Activated CD8-positive, alpha-beta memory T cell treated with anti-CD3 and anti-CD28 coated beads, Interleukin-2, amount 10 ng/mL, durations not matched to agents 7 days and 5 days (primary cell): Measurements from ENCODE around the gene CDKN1C. TPM values are rescaled to one million over a fixed set of nuclear protein-coding genes. Genes with fewer than 3 reads are reported as not detected.
A peak's percentile ranks its signal among the peaks of the same experiment; 100 is the strongest.

Experiments used
- ATAC-seq: fragments of 150-1000 bp; cut with Tn5 transposase; one replicate; pipeline ENCODE4 v1.10.0; 2021; ENCODE audit warnings: moderate library complexity
- CTCF ChIA-PET: fragments of 350-600 bp; sonication (Branson Sonifier 250); formaldehyde crosslinking; loops from one replicate; lab custom pipeline; 2021; ENCODE audit warnings: antibody characterized with exemption; lab: Charles Lee
- DNase-seq: peaks from one replicate; pipeline ENCODE4 v3.0.0-alpha.2; 2020
- H3K27ac Mint-ChIP-seq: one replicate; pipeline ENCODE4 v1.8.0; 2021; ENCODE audit warnings: mild to moderate bottlenecking, mixed read lengths
- H3K27me3 Mint-ChIP-seq: one replicate; pipeline ENCODE4 v1.8.0; 2021; ENCODE audit warnings: mixed read lengths
- H3K36me3 Mint-ChIP-seq: one replicate; pipeline ENCODE4 v1.8.0; 2021; ENCODE audit warnings: mild to moderate bottlenecking, mixed read lengths
- H3K4me1 Mint-ChIP-seq: one replicate; pipeline ENCODE4 v1.8.0; 2021; ENCODE audit warnings: mixed read lengths
- H3K4me3 Mint-ChIP-seq: one replicate; pipeline ENCODE4 v1.8.0; 2021; ENCODE audit warnings: mild to moderate bottlenecking, moderate library complexity, mixed read lengths
- H3K9me3 Mint-ChIP-seq: one replicate; pipeline ENCODE4 v1.8.0; 2022; ENCODE audit warnings: low read depth, mixed read lengths
- total RNA-seq, 2 experiments: library from RNA; stranded (reverse); gene quantifications; one replicate each; pipeline ENCODE4 v1.2.3, GENCODE V29; 2021

The CDKN1C gene
- total RNA-seq, 2 experiments from 2014 or later: 0.44 to 0.87 TPM

DNA sequence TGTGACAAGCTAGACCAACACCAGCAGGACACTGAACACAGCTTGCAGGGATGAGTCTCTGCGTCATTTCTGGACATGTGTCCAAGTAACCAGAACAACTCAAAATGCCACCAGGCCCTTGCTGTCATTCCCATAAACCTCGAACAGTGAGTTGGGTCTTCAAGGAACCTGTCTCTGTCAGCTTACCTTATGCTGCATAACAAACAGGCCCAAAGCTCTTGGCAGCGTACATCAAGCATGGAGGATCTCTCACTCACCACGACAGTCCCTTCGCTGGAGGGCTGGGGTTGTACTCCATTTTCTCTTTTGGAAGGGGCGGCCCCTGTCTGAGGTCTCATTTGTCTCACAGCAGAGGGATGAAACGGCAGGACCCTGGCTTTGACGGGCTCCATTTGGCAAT, 6.8 kb downstream of the CDKN1C start:
- Mint-ChIP-seq H3K9me3 (peaks cover 3% of the 10 kb centered on the region), H3K4me1 (peaks cover 5% of the 10 kb centered on the region), H3K27ac (no peak overlapping the region), H3K4me3 (no peak overlapping the region), H3K27me3 (peaks cover 18% of the 10 kb centered on the region), H3K36me3 (no peaks in the 10 kb centered on the region)
- CTCF ChIA-PET: interaction anchor here (1.2 to 2.3 kb wide), 2 partner anchors 9 to 51 kb away, joined by 3 to 11 read pairs; no protein-coding TSS in a partner anchor
- no peak for DNase-seq
- no peak for ATAC-seq

DNA sequence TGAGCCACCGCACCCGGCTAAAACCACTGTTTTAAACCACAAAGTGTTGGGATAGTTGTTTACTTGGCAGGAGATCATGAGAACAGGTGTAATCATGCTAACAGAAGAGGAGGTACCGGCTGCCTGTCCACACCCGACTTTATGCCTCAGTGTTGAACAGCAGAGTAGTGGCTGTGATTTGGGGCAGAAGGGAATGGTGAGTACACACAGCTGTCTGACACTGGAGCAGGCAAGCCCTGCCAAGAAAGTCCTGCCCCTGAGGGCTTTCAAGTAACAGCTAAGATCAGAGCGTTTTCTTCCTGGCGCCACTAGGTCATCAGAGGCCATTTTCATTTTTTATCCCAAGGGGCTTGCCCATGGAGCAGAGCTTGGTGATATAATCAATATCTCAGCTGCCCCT, 8.1 kb downstream of the CDKN1C start:
- ATAC-seq (no peak), DNase-seq (no peak)
- no peak overlapping the region for H3K27ac Mint-ChIP-seq
- peaks cover 5% of the 10 kb centered on the region for H3K27me3 Mint-ChIP-seq
- peaks cover 3% of the 10 kb centered on the region for H3K9me3 Mint-ChIP-seq
- H3K4me1 Mint-ChIP-seq: peaks cover 3% of the 10 kb centered on the region
- H3K36me3 Mint-ChIP-seq: no peaks in the 10 kb centered on the region
- no peak overlapping the region for H3K4me3 Mint-ChIP-seq
- CTCF ChIA-PET: interaction anchor here (1.5 to 2.3 kb wide), 3 partner anchors 11 to 344 kb away, joined by 7 to 11 read pairs (median 8); no protein-coding TSS in a partner anchor

DNA sequence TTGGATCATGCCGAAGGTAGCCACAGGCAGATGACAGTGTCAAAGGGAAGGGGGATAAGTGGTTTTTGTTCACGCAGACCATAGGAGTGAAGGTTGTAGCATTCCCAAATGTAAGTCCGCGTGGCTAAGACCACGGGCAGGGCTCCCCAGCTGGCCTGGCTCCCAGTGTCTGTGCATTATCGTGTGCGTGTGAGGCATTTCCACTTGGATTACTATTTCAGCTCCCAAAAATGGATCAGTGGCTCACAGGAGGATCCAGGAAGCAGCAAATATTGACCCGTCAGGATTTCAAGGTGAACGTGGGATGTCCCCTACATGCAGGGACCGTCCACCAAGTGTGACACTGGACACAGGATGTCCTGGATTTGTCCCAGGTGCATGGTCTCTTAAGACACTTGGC, 10.6 kb downstream of the CDKN1C start:
- Mint-ChIP-seq H3K27me3 (peaks cover 18% of the 10 kb centered on the region), H3K4me3 (no peak overlapping the region), H3K4me1 (peaks cover 5% of the 10 kb centered on the region), H3K9me3 (peaks cover 3% of the 10 kb centered on the region), H3K27ac (no peak overlapping the region), H3K36me3 (no peaks in the 10 kb centered on the region)
- no peak for ATAC-seq
- DNase-seq: no peak
- CTCF ChIA-PET: interaction anchor here (1.4 kb wide), 1 partner anchor 342 kb away, joined by 5 read pairs; no protein-coding TSS in a partner anchor

DNA sequence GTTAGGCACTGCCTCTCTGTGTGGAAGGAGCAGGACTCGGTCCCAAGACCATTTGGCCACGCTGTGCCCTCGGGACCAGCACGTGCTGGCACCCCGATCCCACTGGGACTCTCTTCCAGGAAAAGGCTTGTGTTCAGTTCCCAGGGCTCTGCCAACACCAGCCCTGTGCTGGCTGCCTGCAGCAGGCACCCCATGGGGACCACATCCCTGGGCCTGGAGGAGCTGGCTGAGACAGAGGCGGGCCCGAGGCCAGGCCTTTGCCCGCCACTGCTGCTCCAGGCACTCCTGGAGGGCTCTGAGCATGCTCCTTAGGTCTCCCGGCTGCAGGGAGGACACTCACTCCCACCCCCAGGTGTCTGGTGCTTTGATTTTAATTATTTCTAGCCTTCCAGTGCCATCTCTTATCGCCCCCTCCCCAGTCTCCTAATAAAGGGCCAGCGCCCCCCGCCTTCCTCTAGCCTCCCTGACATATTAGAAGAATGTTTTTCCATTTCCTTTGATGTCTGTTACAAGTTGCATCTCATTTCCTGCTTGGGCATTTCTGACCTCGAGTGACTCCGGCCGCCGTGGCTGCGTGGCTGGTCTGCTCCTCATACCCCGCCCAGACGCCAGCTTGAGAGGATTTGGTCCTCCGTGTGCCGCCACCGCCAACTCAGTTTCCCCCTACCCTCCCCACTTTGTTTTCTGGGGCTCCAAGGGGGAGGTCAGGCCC, 14.4 kb downstream of the CDKN1C start:
- Mint-ChIP-seq H3K36me3 (no peaks in the 10 kb centered on the region), H3K4me3 (no peak overlapping the region), H3K4me1 (peaks cover 4% of the 10 kb centered on the region), H3K27me3 (peaks cover 44% of the 10 kb centered on the region), H3K27ac (no peak overlapping the region), H3K9me3 (no peaks in the 10 kb centered on the region)
- CTCF ChIA-PET: no interaction called here
- ATAC-seq (no peak), DNase-seq (no peak)

DNA sequence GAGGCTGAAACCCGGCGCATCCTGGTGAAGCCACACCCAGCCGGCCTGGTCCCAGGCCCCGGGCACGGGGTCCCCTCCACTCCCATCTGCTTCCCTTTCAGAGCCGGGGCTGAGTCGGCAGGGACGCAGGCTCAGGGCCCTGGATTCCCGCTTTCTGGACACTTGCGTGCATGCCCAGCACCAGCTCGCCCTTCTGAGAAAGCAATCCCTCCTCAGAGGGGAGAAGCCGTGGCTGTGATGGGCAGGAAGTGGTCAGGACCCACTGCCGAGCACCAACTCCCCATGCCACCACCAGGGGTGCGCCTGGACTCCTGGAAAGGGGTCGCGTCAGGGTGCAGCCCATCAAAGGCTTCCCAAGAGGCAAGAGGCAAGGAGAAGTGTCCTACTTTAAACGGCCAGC, 15.1 kb downstream of the CDKN1C start:
- Mint-ChIP-seq H3K4me1 (peaks cover 4% of the 10 kb centered on the region), H3K27ac (no peak overlapping the region), H3K27me3 (peaks cover 45% of the 10 kb centered on the region), H3K4me3 (no peak overlapping the region), H3K36me3 (no peaks in the 10 kb centered on the region), H3K9me3 (no peaks in the 10 kb centered on the region)
- ATAC-seq: no peak
- CTCF ChIA-PET: no interaction called here
- DNase-seq: no peak

DNA sequence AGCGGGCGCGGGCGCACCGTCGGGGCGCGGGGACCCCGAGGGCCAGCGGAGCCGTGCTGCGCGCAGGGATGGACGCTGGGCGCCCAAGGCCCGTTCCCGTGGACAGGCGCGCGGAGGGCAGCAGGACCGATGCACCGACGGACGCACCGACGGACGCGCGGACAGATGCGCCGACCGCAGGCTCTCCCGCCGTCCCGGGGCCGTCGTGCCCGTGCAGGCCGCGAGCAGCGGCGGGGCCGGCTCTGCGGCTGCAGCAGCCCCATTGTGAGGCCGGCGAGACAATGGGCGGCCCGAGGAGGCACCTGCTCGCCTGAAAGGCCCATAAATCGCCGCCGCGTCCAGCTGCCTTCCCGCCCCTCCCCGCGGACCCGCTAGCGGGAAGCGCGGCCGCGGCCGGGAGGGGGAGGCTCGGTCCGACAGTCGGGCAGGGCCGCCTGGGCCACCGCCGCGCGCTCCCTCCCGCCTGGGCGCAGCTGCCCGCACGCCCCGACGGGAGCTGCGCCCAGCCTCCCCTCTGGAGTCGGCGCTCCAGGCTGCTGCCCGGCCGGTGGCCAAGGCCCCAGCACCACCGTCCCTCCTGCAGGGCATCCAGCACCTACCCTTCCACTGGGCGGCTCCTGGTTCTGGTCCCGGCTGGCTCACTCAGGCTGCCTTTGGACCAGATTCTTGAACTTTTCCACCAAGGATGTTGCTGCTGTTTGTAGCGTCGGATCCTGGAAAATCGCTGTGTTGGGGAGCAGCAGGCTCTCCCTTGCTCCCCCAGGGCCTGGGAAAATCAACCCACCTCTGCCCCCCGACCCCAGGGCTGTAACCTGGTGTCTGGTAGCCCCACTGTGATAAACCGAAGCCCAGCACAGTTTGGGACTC, 15.8 kb downstream of the CDKN1C start:
- no peak for ATAC-seq
- H3K27ac Mint-ChIP-seq: no peak overlapping the region
- no peaks in the 10 kb centered on the region for H3K36me3 Mint-ChIP-seq
- peaks cover 4% of the 10 kb centered on the region for H3K4me1 Mint-ChIP-seq
- peaks cover 49% of the 10 kb centered on the region for H3K27me3 Mint-ChIP-seq
- no peak overlapping the region for H3K4me3 Mint-ChIP-seq
- CTCF ChIA-PET: no interaction called here
- H3K9me3 Mint-ChIP-seq: no peaks in the 10 kb centered on the region
- no peak for DNase-seq

DNA sequence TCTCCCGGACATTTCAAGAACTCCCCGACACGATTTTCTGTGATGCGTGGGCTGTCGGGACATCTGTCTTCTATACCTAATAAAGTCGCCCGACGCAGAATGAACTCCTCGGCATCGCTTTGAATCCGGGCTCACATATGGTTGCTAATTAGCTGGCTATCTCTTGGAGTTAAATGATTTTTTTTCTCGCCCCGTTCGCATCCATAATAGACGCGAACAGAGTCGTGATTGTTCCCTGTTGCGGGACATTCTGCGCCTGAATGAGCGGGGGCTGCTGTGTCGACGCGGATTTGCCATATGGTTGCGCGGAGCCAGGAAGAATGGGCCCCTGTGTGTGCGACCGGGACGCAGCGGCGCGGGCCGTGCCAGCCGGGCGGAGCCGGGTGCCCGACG, 16.4 kb downstream of the CDKN1C start:
- Mint-ChIP-seq H3K27me3 (peaks cover 55% of the 10 kb centered on the region), H3K36me3 (no peaks in the 10 kb centered on the region), H3K4me1 (peaks cover 4% of the 10 kb centered on the region), H3K27ac (no peak overlapping the region), H3K9me3 (no peaks in the 10 kb centered on the region), H3K4me3 (no peak overlapping the region)
- DNase-seq (no peak), ATAC-seq (no peak)
- CTCF ChIA-PET: no interaction called here

DNA sequence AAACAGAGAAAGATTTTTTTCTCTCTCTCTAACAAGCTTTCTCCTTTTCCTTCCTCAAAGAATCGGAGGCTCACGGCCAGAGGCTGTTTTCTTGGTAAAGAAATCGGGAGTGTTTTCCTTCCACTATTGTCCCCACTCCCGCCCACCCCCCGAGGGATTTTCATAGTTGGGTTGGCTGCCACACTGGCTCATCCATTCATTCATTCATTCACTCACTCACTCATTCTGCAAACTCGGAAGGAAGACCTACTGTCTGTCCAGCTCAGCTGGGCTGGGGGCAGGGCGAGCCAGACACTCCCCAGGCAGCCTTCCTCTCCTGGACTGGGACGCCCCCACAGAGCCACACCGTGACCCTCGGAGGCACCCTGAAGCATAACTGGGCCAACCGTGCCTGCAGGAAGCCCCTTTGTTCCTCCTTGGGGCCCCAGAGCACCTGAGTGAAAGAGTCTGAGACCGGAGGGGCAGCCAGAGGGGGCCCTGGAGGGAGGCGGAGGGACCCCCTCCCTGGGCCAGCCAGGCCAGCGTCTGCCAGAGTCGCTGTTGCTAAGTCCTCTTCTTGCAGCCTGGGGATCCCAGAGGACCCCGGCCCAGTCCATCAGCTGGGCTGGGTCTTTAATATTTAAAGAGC, 17.0 kb downstream of the CDKN1C start:
- H3K4me3 Mint-ChIP-seq: peak overlapping the region; percentile 41
- no peaks in the 10 kb centered on the region for H3K36me3 Mint-ChIP-seq
- ATAC-seq: no peak
- H3K4me1 Mint-ChIP-seq: peaks cover 4% of the 10 kb centered on the region
- DNase-seq: no peak
- H3K27me3 Mint-ChIP-seq: peaks cover 61% of the 10 kb centered on the region
- H3K9me3 Mint-ChIP-seq: no peaks in the 10 kb centered on the region
- H3K27ac Mint-ChIP-seq: no peak overlapping the region
- CTCF ChIA-PET: interaction anchor here (1.2 kb wide), 1 partner anchor 19 kb away, joined by 3 read pairs; no protein-coding TSS in a partner anchor

DNA sequence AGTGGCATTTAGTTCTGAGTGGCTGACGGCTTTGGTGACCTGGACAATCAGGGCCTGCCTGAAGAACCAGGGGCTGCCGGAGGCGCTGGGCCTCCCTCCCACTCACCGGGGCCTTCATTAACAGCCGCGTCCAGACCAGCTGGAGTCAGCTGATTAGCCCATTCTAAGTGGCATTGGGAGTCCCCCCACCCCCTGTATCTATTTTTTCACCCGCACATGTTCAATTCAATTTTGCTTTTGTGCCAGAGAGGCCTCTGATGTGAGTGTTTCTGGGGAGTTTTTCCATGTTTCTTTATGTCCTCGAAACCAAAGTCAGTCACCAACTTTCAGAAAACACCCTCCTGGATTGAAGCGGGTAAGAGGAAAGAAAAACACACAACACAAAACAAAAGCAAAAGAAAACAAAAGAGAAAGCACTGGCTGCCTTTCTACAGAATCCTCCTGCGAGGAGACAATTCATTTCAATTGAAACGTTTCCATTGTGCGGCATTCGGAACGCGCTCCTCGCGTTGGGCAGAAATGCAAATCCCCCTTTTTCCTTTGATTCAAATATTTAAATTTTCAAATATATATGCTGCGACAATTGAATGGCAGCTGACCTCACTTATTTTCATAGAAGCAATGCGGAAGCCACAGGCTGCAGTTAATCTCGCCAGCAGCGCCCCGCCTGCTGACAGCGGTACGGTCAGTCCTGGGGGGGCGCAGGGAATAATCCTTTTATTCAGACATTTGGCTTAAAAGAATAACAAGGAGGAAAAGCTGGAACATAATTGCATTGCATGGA, 17.7 kb downstream of the CDKN1C start:
- Mint-ChIP-seq H3K36me3 (no peaks in the 10 kb centered on the region), H3K4me3 (no peak overlapping the region), H3K27me3 (peaks cover 68% of the 10 kb centered on the region), H3K9me3 (no peaks in the 10 kb centered on the region), H3K27ac (no peak overlapping the region), H3K4me1 (peaks cover 4% of the 10 kb centered on the region)
- ATAC-seq (no peak), DNase-seq (no peak)
- CTCF ChIA-PET: interaction anchor here (1.2 kb wide), 1 partner anchor 20 kb away, joined by 3 read pairs; no protein-coding TSS in a partner anchor

DNA sequence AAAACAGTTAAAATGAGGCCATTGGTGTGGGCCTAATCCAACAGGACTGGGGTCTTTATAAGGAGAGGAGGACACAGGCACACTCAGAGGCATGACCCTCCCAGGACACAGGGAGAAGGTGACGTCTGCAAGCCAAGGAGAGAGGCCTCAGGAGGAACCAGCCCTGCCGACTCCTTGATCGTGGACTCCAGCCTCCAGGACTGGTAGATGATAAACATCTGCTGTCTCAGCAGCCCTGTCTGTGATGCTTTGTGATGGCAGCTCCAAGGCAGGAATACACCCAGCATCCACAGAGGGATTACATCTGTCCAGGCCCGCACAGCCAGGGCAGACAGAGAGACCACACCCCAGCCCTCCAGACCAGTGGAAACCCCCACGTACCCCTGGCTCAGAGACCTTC, 18.4 kb downstream of the CDKN1C start:
- ATAC-seq (no peak), DNase-seq (no peak)
- Mint-ChIP-seq H3K4me3 (no peak overlapping the region), H3K4me1 (peaks cover 4% of the 10 kb centered on the region), H3K36me3 (no peaks in the 10 kb centered on the region), H3K27me3 (peaks cover 68% of the 10 kb centered on the region), H3K27ac (no peak overlapping the region), H3K9me3 (no peaks in the 10 kb centered on the region)
- CTCF ChIA-PET: interaction anchor here (1.2 kb wide), 1 partner anchor 21 kb away, joined by 3 read pairs; no protein-coding TSS in a partner anchor

DNA sequence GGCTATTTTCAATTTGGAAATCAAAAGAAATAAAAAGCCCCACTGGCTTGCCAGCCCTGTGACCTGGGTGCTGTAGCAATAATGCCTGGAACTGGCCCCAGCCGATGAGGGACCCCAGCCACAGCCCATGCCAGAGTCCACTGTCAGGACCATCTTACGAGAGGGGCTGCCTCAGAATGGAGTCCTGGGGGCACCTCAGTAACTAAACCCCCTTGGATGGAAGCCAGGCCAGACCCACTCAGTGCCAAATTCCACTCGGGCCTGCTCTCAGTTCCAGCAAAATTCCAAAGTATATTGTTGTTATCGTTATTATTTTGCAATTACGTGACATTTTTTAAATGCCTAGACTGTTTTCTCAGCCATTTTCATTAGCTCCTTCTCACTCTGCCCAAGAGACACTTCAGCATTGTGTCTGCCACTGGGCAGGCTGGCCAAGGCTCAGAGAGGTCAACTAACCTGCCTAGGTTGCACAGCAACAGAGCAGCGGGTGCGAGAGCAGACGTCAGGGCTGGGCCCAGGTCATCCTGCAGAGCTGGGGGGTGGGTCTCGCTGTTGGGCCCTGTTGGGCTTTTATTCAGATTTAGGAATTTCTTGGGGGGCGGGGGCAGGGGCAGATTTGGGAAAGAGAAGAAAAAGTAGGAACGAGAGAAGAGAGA, 19.5 kb downstream of the CDKN1C start:
- no peak overlapping the region for H3K4me3 Mint-ChIP-seq
- H3K27ac Mint-ChIP-seq: no peak overlapping the region
- no peak for DNase-seq
- no peaks in the 10 kb centered on the region for H3K9me3 Mint-ChIP-seq
- no peak for ATAC-seq
- H3K27me3 Mint-ChIP-seq: peaks cover 66% of the 10 kb centered on the region
- H3K4me1 Mint-ChIP-seq: peaks cover 4% of the 10 kb centered on the region
- CTCF ChIA-PET: interaction anchor here (0.9 kb wide), 1 partner anchor 23 kb away, joined by 3 read pairs; no protein-coding TSS in a partner anchor
- no peaks in the 10 kb centered on the region for H3K36me3 Mint-ChIP-seq

DNA sequence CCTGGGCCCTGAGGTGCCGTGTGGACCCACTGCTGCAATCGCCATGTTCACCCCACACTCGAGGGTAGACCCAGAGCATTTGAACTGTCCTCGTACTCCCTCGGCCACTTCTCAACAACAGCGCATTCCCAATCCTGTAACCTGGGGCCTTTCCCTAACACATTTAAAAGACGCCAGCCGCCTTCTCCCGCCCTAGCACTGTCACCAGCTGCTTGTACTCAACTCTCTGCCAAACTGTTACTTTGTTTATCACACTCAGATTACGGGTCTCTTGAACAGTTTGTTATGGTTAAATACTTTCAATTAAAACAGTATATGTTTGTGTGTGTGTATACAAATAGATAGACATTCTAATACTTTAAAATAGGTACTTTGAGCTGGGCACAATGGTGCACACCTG, 20.7 kb downstream of the CDKN1C start:
- Mint-ChIP-seq H3K27me3 (peaks cover 65% of the 10 kb centered on the region), H3K4me3 (no peak overlapping the region), H3K36me3 (no peaks in the 10 kb centered on the region), H3K4me1 (peaks cover 2% of the 10 kb centered on the region), H3K9me3 (no peaks in the 10 kb centered on the region), H3K27ac (no peak overlapping the region)
- CTCF ChIA-PET: no interaction called here
- ATAC-seq (no peak), DNase-seq (no peak)
